Natural killer cell (primary cell): ENCODE measurements around the gene SPOCD1. TPM values are rescaled to one million over a fixed set of nuclear protein-coding genes. Genes with fewer than 3 reads are reported as not detected.
"Not testable (repeated sequence)": the region's sequence is repeated elsewhere in the genome, so short reads cannot be mapped to it uniquely, and the experiment has no call there.

Experiments
- ATAC-seq, 3 donors: fragments of 150-1000 bp in 2 of 3; fragments of 200-7000 bp in 1 of 3; cut with Tn5 transposase; 1 replicate in 1 of 3; 2 replicates in 2 of 3; pipeline ENCODE4 v1.10.0; 2021; ENCODE audit warnings: mild to moderate bottlenecking in 2 of 3, moderate library complexity in 2 of 3
- DNase-seq, 2 donors: peaks; one replicate each; pipeline versions ENCODE4 v3.0.0 to v3.0.0-alpha.2; 2013 to 2021; ENCODE audit warnings: mixed read lengths in 1 of 2
- H3K27ac ChIP-seq: one replicate; pipeline ENCODE4 v1.5.1; 2013; ENCODE audit warnings: mild to moderate bottlenecking, low read length
- H3K27me3 ChIP-seq: one replicate; pipeline ENCODE4 v1.6.1; 2013; ENCODE audit warnings: low read length; ENCODE audit not compliant: control insufficient read depth, insufficient read depth
- H3K36me3 ChIP-seq: one replicate; pipeline ENCODE4 v1.6.1; 2013; ENCODE audit warnings: low read length; ENCODE audit not compliant: control insufficient read depth, insufficient read depth
- H3K4me1 ChIP-seq: one replicate; pipeline ENCODE4 v1.6.1; 2013; ENCODE audit warnings: low read length; ENCODE audit not compliant: control insufficient read depth, insufficient read depth
- H3K4me3 ChIP-seq: one replicate; pipeline ENCODE4 v1.5.1; 2013; ENCODE audit warnings: low read length
- H3K9me3 ChIP-seq: one replicate; pipeline ENCODE4 v1.6.1; 2013; ENCODE audit warnings: low read length; ENCODE audit not compliant: control insufficient read depth, insufficient read depth
- H3K27ac Mint-ChIP-seq, 2 donors: one replicate each; pipeline ENCODE4 v1.8.0; 2022; ENCODE audit warnings: mild to moderate bottlenecking in 2 of 2, mixed read lengths in 2 of 2, moderate library complexity in 1 of 2
- H3K27me3 Mint-ChIP-seq, 2 donors: one replicate each; pipeline ENCODE4 v1.8.0; 2022; ENCODE audit warnings: low read depth in 2 of 2, mixed read lengths in 2 of 2
- H3K36me3 Mint-ChIP-seq: one replicate; pipeline ENCODE4 v1.8.0; 2022; ENCODE audit warnings: mixed read lengths
- H3K4me1 Mint-ChIP-seq, 2 donors: one replicate each; pipeline ENCODE4 v1.8.0; 2022; ENCODE audit warnings: mixed read lengths in 2 of 2
- H3K4me3 Mint-ChIP-seq: one replicate; pipeline ENCODE4 v1.8.0; 2022; ENCODE audit warnings: mild to moderate bottlenecking, moderate library complexity, mixed read lengths
- H3K9me3 Mint-ChIP-seq, 2 donors: one replicate each; pipeline ENCODE4 v1.8.0; 2022; ENCODE audit warnings: mixed read lengths in 2 of 2
- CTCF ChIP-seq: fragments of 200-600 bp; IDR thresholded peaks from one replicate; pipeline ENCODE4 v1.8.0; 2022; ENCODE audit warnings: antibody characterized with exemption
- WGBS: methylation state at CpG from one replicate; pipeline ENCODE4 v1.1.7; 2013; ENCODE audit warnings: missing lambda C conversion rate; ENCODE audit not compliant: insufficient coverage; 5-methylcytosine and 5-hydroxymethylcytosine counted together
- intact Hi-C: fragments of 100-400 bp; cut with micrococcal nuclease; formaldehyde crosslinking; loops from one replicate; pipeline ENCODE4 v1.14.2; 2022
- total RNA-seq, 4 donors: library from RNA; stranded (reverse); fragments of 120-200 nt in 1 of 4; gene quantifications; one replicate each; pipeline versions ENCODE4 v1.2.3 to v1.2.4, GENCODE V29; 2013 to 2022

The SPOCD1 gene
- total RNA-seq, 3 donors from 2014 or later (not counting 1 experiment from before 2014, with no cell fraction given), result 0.54 to 0.68 TPM; not detected in 1

DNA sequence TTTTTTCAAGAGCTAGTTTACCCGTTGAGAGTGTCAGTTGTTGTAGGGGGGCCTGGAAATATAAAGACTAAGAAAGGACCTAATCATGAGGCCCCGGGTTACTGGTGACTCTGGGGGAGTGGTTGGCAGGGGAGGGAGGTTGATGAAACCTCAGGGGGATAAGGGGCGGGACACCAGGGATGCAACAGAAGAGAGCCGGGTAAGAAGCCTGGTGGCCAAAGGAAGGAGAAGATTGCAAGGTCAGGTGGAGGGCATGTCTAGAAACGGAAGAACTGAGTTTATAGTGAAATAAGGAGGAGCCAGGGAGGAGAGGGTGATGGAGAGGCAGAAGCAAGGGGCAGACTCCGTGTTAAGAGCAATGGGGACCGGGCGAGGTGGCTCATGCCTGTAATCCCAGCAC is 12.5 kb upstream of the SPOCD1 start:
- H3K27me3 Mint-ChIP-seq, result no peaks in the 10 kb centered on the region
- no peak for TF ChIP-seq CTCF
- H3K4me1 Mint-ChIP-seq, result peaks cover 38 to 39% of the 10 kb centered on the region in 2 donors
- H3K4me3 ChIP-seq, result no peak overlapping the region
- WGBS, result 58% methylated on average over 8 of the region's 8 CpGs
- H3K36me3 Mint-ChIP-seq, result no peaks in the 10 kb centered on the region
- peak overlapping the region; percentile 83 to 95 for H3K27ac Mint-ChIP-seq
- peak in 1 of 3 donors; percentile 23 for ATAC-seq
- H3K27ac ChIP-seq, result peak overlapping the region; percentile 46
- no peak for DNase-seq
- no peaks in the 10 kb centered on the region for H3K36me3 ChIP-seq
- no peaks in the 10 kb centered on the region for H3K27me3 ChIP-seq
- no peaks in the 10 kb centered on the region for H3K9me3 ChIP-seq
- intact Hi-C loops, result loop anchor here (5.0 kb wide), 1 partner anchor 44 kb away; no protein-coding TSS in a partner anchor
- peaks cover 35% of the 10 kb centered on the region for H3K4me1 ChIP-seq
- peak overlapping the region; percentile 51 for H3K4me3 Mint-ChIP-seq
- no peaks in the 10 kb centered on the region for H3K9me3 Mint-ChIP-seq

DNA sequence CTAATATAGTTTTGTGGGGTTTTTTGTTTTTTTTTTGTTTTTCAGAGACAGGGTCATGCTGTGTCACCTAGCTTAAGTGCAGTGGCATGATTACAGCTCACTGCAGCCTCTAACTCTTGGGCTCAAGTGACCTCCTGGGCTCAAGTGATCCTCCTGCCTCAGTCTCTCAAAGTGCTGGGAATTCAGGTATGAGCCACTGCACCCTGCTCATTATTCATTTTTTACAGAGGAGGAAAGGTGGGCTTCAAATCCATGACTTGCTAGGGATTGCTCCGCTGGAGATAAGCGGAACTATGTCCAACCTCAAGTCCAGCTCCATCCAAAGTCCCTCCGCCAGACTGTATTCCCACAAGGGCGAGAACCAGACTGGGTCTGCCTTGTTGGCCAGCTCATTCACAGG is 8.0 kb upstream of the SPOCD1 start:
- Mint-ChIP-seq H3K4me3 (no peak overlapping the region), H3K4me1 (peaks cover 21 to 28% of the 10 kb centered on the region in 2 donors), H3K9me3 (no peaks in the 10 kb centered on the region), H3K27me3 (no peaks in the 10 kb centered on the region), H3K36me3 (no peaks in the 10 kb centered on the region), H3K27ac (no peak overlapping the region)
- intact Hi-C loops, result no loop called here
- Histone ChIP-seq H3K36me3 (no peaks in the 10 kb centered on the region), H3K4me3 (no peak overlapping the region), H3K4me1 (peaks cover 26% of the 10 kb centered on the region), H3K27me3 (no peaks in the 10 kb centered on the region), H3K9me3 (no peaks in the 10 kb centered on the region), H3K27ac (no peak overlapping the region)
- DNase-seq (no peak), ATAC-seq (no peak)
- 98% methylated on average over 4 of the region's 4 CpGs for WGBS
- TF ChIP-seq CTCF, result no peak

DNA sequence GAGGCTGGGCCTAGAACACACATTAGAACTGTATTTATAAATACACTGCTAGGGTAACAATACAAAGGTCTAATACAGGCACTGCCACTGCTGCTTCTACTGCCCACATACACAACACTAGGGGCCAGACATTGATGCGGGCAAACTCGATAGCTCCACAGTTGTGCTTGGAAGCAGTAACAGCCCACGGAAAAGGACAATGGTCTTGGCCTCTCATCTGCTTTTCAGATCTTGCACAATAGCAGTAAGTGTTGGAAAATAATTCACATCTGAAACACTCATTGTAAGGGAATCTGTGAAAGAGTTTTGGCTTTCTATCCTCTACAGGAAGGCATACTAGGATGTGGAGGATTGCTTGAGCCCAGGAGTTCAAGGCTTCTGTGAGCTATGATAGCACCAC is 6.9 kb upstream of the SPOCD1 start:
- peaks cover 11 to 18% of the 10 kb centered on the region in 2 donors for H3K4me1 Mint-ChIP-seq
- H3K27me3 ChIP-seq, result no peaks in the 10 kb centered on the region
- ATAC-seq, result no peak
- H3K27ac ChIP-seq, result no peak overlapping the region
- H3K4me3 Mint-ChIP-seq, result no peak overlapping the region
- H3K27me3 Mint-ChIP-seq, result no peaks in the 10 kb centered on the region
- H3K36me3 Mint-ChIP-seq, result no peaks in the 10 kb centered on the region
- peaks cover 16% of the 10 kb centered on the region for H3K4me1 ChIP-seq
- WGBS, result 100% methylated on average over 3 of the region's 3 CpGs
- no peaks in the 10 kb centered on the region for H3K9me3 Mint-ChIP-seq
- no peaks in the 10 kb centered on the region for H3K36me3 ChIP-seq
- no peak overlapping the region for H3K4me3 ChIP-seq
- intact Hi-C loops, result no loop called here
- no peak for DNase-seq
- no peak for TF ChIP-seq CTCF
- no peak overlapping the region for H3K27ac Mint-ChIP-seq
- H3K9me3 ChIP-seq, result no peaks in the 10 kb centered on the region

DNA sequence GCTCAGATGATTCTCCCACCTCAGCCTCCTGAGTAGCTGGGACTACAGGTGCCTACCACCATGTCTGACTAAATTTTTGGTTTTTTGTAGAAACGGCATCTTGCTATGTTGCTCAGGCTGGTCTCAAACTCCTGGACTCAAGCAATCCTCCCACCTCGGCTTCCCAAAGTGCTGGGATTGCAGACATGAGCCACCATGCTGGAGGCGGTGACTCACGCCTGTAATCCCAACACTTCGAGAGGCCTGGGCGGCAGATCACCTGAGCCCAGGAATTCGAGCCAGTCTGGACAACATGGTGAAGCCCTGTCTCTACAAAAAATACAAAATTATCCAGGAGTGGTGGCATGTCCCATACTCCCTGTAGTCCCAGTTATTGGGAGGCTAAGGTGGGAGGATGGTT is 4.4 kb upstream of the SPOCD1 start:
- H3K27ac ChIP-seq, H3K4me1 ChIP-seq, intact Hi-C loops, H3K36me3 Mint-ChIP-seq, ATAC-seq, H3K36me3 ChIP-seq, H3K4me3 ChIP-seq, H3K9me3 ChIP-seq, H3K4me3 Mint-ChIP-seq, DNase-seq, H3K27ac Mint-ChIP-seq, H3K27me3 Mint-ChIP-seq, H3K27me3 ChIP-seq, H3K9me3 Mint-ChIP-seq: not testable (repeated sequence)
- WGBS, result 96% methylated on average over 7 of the region's 7 CpGs
- peaks cover 11 to 20% of the 10 kb centered on the region in 2 donors for H3K4me1 Mint-ChIP-seq
